ENCODE measurements around the gene MAP1A. TPM values are rescaled to one million over a fixed set of nuclear protein-coding genes. Genes with fewer than 3 reads are reported as not detected.
"Not testable (repeated sequence)": the region's sequence is repeated elsewhere in the genome, so short reads cannot be mapped to it uniquely, and the experiment has no call there.

MAP1A gene
- total RNA-seq, 2 experiments from 2014 or later = 1.3 TPM

DNA sequence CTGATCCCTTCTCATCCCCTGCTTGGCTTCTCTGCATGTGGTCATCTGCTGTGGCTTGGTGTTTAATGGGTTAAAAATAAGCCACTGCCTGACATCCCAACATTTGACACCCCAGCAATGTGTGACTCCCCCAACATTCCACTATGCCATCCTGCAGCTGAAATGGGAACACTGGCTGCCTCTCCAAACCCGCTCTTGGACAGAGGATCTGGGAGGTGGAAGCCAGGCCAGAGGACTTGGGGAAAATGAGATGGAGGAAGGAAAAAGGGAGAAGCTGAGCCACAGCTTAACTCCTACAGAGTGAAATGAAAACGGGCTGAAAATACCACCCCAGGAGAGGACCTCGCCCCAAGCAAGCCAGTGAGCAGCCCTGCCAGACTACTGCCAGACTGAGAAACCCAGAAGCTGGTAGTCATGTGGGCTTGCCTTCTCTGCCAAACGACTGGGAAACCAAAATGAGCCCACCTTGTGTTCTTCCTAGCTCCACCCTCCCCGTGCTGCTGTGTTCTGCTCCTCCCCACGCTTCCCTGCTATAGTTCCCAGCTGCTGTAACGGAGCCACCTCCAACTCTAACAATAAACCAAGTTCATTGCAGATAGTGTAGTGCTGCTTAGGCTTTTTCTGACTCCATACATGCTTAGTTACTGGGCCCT, 13.7 kb downstream of the MAP1A start:
- no peaks in the 10 kb centered on the region for H3K27me3 Mint-ChIP-seq
- no peaks in the 10 kb centered on the region for H3K4me1 Mint-ChIP-seq
- DNase-seq = no peak
- no peak for ATAC-seq
- intact Hi-C loops (cut with DNase I, micrococcal nuclease) = no loop called here
- POLR2A ChIA-PET = no interaction called here
- H3K36me3 Mint-ChIP-seq (ENCODE audit: low read depth) = no peaks in the 10 kb centered on the region
- CTCF ChIA-PET = no interaction called here
- H3K4me3 Mint-ChIP-seq = no peak overlapping the region
- no peak overlapping the region for H3K27ac Mint-ChIP-seq
- H3K9me3 Mint-ChIP-seq (ENCODE audit: low read depth) = no peaks in the 10 kb centered on the region

DNA sequence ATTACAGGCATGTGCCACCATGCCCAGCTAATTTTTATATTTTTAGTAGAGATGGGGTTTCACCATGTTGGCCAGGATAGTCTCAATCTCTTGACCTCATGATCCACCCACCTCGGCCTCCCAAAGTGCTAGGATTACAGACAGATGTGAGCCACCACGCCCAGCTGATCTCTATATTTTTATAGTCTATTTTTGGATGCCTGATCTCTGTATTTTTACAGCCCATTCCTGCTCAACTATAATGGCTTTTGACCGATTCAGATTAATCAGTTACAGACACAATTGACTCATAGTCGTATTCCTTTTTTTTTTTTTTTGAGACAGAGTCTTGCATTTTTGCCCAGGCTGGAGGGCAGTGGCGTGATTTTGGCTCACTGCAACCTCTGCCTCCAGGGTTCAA, 15.4 kb downstream of the MAP1A start:
- H3K4me1 Mint-ChIP-seq; H3K27me3 Mint-ChIP-seq; H3K9me3 Mint-ChIP-seq (ENCODE audit: low read depth); CTCF ChIA-PET; H3K36me3 Mint-ChIP-seq (ENCODE audit: low read depth); intact Hi-C loops (cut with DNase I, micrococcal nuclease); ATAC-seq; H3K4me3 Mint-ChIP-seq; H3K27ac Mint-ChIP-seq; POLR2A ChIA-PET; DNase-seq: not testable (repeated sequence)

DNA sequence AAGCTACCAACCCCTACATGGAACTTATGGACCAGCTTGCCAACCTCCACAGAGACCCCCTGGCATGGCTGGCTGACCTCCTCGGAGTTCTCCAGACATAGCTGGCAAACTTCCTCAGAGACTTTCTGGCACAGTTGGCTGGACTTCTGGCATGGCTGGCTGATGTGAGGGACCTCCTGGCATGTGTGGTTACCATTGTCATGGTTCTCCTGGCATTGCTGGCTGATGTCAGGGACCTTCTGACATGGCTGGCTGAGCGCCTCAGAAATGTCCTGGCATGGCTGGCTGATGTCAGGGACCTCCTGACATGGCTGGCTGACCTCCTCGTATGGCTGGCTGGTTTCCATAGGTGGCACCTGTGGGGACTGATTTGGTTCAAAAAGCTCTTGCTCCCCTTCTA, 17.5 kb downstream of the MAP1A start:
- POLR2A ChIA-PET = no interaction called here
- no peak for DNase-seq
- H3K27me3 Mint-ChIP-seq = no peaks in the 10 kb centered on the region

DNA sequence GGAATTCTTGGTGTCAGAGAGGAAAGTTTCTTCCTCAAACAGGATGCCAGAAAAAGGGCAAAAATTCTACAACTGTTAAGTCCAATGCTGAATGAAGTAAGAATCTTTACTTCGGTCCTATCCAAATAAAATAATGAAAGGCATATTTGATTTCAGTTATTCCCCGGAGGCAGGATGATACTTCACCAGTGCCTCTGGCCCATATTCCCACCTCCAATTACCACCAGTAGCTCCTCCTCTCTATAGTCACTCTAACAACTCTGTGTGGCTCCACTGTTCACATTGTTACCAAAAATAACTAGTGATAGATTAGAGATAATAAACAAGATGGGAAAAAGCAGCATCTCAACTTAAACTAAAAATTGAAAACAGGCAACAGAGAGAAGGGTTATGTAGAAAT, 20.7 kb downstream of the MAP1A start:
- CTCF ChIA-PET = no interaction called here
- no peaks in the 10 kb centered on the region for H3K9me3 Mint-ChIP-seq (ENCODE audit: low read depth)
- POLR2A ChIA-PET = no interaction called here
- H3K36me3 Mint-ChIP-seq (ENCODE audit: low read depth) = no peaks in the 10 kb centered on the region
- no peaks in the 10 kb centered on the region for H3K27me3 Mint-ChIP-seq
- intact Hi-C loops (cut with DNase I, micrococcal nuclease) = no loop called here
- ATAC-seq (no peak), DNase-seq (no peak)
- no peak overlapping the region for H3K27ac Mint-ChIP-seq
- H3K4me3 Mint-ChIP-seq = no peak overlapping the region
- peaks cover 4% of the 10 kb centered on the region for H3K4me1 Mint-ChIP-seq

More for the DNA sequence above, 17.5 kb downstream of the MAP1A start:
- Mint-ChIP-seq H3K27ac (no peak overlapping the region), H3K36me3 (ENCODE audit: low read depth) (no peaks in the 10 kb centered on the region), H3K4me3 (no peak overlapping the region), H3K4me1 (no peaks in the 10 kb centered on the region), H3K9me3 (ENCODE audit: low read depth) (no peaks in the 10 kb centered on the region)
- intact Hi-C loops (cut with DNase I, micrococcal nuclease) = no loop called here
- CTCF ChIA-PET = no interaction called here
- no peak for ATAC-seq

DNA sequence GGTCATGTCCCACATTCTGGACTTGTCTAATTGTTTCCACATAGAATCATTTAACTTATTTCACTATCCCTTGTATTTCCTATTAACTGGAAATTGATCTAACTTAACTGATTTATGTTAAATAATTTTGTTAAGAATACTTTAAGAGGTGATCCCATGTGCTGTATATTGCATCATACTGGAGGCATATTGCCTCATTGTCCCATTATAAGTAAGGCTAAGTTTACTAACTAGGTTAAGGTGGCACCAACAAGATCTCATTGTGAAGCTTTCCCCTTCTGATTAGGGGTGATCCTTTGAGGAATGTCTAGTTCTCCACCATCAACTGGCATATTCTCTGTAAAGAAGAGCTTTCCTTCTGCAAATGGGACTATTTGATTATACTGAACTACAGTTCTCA, 24.4 kb downstream of the MAP1A start:
- intact Hi-C loops (cut with DNase I, micrococcal nuclease) = no loop called here
- ChIA-PET POLR2A (no interaction called here), CTCF (no interaction called here)
- DNase-seq (no peak), ATAC-seq (no peak)
- H3K36me3 Mint-ChIP-seq (ENCODE audit: low read depth) = peaks cover 1% of the 10 kb centered on the region
- H3K4me1 Mint-ChIP-seq = peaks cover 4% of the 10 kb centered on the region
- H3K9me3 Mint-ChIP-seq (ENCODE audit: low read depth) = no peaks in the 10 kb centered on the region
- peak overlapping the region; percentile 47 for H3K27ac Mint-ChIP-seq
- no peak overlapping the region for H3K4me3 Mint-ChIP-seq
- H3K27me3 Mint-ChIP-seq = no peaks in the 10 kb centered on the region

DNA sequence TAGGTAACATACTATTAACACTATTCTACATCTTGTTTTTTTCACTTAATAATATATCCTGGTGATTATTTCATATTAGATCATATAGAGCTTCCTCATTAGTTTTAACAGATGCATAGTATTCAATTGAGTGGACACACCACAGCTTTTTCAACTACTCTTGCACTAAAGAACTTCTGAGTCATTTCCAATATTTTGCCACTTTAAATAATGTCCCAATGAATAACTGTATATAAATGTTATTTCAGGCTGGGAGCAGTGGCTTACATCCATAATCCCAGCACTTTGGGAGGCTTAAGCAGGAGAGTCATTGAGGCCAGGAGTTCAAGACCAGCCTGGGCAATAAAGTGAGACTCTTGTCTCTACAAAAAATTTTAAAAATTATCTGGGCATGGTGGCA, 26.9 kb downstream of the MAP1A start:
- ChIA-PET POLR2A (no interaction called here), CTCF (no interaction called here)
- no peaks in the 10 kb centered on the region for H3K9me3 Mint-ChIP-seq (ENCODE audit: low read depth)
- H3K4me3 Mint-ChIP-seq = no peak overlapping the region
- no peak for ATAC-seq
- H3K27ac Mint-ChIP-seq = no peak overlapping the region
- H3K4me1 Mint-ChIP-seq = peaks cover 4% of the 10 kb centered on the region
- H3K36me3 Mint-ChIP-seq (ENCODE audit: low read depth) = peaks cover 7% of the 10 kb centered on the region
- intact Hi-C loops (cut with DNase I, micrococcal nuclease) = no loop called here
- H3K27me3 Mint-ChIP-seq = no peaks in the 10 kb centered on the region
- DNase-seq = no peak

DNA sequence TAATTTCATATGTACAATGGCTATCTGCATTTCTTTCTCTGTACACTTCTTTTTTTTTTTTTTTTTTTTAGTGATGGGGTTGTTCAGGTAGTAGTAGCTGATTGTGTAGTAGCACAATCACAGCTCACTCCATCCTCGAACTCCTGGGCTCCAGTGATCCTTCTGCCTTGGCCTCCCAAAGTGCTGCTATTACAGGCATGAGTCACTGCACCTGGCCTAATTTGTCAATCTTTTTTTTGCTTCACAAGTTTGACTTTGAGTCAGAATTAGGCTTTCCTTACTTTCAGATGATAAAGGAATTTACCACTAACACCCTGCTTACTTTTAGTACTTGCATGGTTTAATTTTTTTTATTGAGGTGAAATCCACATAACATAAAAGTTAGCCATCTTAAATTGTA, 28.0 kb downstream of the MAP1A start:
- DNase-seq (no peak), ATAC-seq (no peak)
- Mint-ChIP-seq H3K4me1 (peaks cover 4% of the 10 kb centered on the region), H3K4me3 (no peak overlapping the region), H3K27ac (no peak overlapping the region), H3K27me3 (no peaks in the 10 kb centered on the region), H3K9me3 (ENCODE audit: low read depth) (no peaks in the 10 kb centered on the region), H3K36me3 (ENCODE audit: low read depth) (peaks cover 7% of the 10 kb centered on the region)
- ChIA-PET CTCF (no interaction called here), POLR2A (no interaction called here)
- intact Hi-C loops (cut with DNase I, micrococcal nuclease) = no loop called here

DNA sequence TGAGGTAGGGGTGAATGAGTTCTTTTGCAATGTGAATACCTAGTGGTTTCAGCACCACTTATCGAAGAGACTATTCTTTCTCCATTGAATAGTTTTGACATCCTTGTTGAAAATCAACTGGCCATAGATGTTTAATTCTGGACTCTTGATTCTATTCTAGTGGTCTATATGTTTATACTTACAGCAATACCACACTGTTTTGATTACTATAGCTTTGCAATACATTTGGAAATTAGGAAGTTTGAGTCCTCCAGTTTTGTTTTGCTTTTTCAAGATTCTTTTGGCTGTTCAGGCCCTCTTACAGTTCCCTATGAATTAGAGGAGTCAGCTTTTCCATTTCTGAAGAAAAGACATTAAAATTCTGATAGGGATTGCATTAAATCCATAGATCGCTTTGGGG, 30.1 kb downstream of the MAP1A start:
- no peaks in the 10 kb centered on the region for H3K4me1 Mint-ChIP-seq
- DNase-seq (no peak), ATAC-seq (no peak)
- no peak overlapping the region for H3K27ac Mint-ChIP-seq
- CTCF ChIA-PET = no interaction called here
- no peaks in the 10 kb centered on the region for H3K9me3 Mint-ChIP-seq (ENCODE audit: low read depth)
- intact Hi-C loops (cut with DNase I, micrococcal nuclease) = no loop called here
- H3K4me3 Mint-ChIP-seq = no peak overlapping the region
- H3K27me3 Mint-ChIP-seq = no peaks in the 10 kb centered on the region
- peaks cover 10% of the 10 kb centered on the region for H3K36me3 Mint-ChIP-seq (ENCODE audit: low read depth)
- POLR2A ChIA-PET = interaction anchor here (0.7 kb wide), 1 partner anchor 27 kb away, joined by 5 read pairs; no protein-coding TSS in a partner anchor

DNA sequence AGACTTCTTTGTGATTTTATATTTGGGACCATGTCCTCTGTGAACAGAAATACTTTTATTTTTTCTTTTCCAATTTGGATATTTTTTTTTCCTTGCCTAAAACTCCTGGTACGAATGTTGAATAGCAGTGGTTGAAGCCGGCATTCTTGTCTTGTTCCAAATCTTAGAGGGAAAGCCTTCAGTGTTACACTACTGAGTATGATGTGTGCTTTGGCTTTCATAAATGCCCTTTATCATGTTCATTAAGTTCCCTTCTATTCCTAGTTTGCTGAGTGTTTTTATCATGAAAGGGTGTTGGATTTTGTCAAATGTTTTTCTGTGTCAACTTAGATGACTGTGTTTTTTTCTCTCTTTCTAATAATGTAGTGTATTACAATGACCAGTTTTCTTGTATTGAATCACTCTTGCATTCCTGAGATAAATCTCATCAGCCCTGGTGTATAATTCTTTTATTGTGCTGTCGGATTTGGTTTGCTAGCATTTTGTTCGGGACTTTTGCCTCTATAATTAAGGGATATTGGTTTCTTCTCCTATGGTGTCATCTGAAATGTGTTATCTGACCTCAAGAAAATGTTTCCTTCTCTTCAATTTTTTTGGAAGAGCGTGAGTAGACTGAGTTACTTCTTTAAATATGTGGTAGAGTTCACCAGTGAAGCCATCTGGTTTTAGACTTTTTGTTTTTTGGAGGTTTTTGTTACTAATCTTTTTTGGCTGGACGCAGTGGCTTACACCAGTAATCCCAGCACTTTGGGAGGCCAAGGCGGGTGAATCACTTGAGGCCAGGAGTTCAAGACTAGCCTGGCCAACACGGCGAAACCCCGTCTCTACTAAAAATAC, 33.3 kb downstream of the MAP1A start:
- Mint-ChIP-seq H3K4me3 (no peak overlapping the region), H3K27me3 (no peaks in the 10 kb centered on the region), H3K27ac (no peak overlapping the region), H3K9me3 (ENCODE audit: low read depth) (no peaks in the 10 kb centered on the region), H3K36me3 (ENCODE audit: low read depth) (peaks cover 11% of the 10 kb centered on the region), H3K4me1 (no peaks in the 10 kb centered on the region)
- POLR2A ChIA-PET = no interaction called here
- CTCF ChIA-PET = no interaction called here
- DNase-seq (no peak), ATAC-seq (no peak)
- intact Hi-C loops (cut with DNase I, micrococcal nuclease) = no loop called here

DNA sequence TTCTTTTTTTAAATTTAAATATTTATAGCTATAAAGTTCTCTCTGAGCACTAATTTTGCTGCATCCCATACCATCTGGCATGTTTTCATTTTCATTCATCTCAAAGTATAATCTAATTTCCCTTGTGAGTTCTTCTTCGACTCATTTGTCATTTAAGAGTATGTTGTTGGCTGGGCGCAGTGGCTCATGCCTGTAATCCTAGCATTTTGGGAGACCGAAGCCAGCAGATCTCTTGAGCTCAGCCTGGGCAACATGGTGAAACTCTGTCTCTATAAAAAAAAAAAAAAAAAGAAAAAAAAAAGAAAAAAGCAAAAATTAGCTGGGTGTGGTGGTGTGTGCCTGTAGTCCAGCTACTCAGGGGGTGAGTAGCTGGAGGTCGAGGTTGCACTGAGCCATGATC, 34.8 kb downstream of the MAP1A start:
- CTCF ChIA-PET = interaction anchor here (0.8 kb wide), 1 partner anchor 24 kb away, joined by 3 read pairs; no protein-coding TSS in a partner anchor
- H3K36me3 Mint-ChIP-seq (ENCODE audit: low read depth) = peaks cover 13% of the 10 kb centered on the region
- POLR2A ChIA-PET = no interaction called here

DNA sequence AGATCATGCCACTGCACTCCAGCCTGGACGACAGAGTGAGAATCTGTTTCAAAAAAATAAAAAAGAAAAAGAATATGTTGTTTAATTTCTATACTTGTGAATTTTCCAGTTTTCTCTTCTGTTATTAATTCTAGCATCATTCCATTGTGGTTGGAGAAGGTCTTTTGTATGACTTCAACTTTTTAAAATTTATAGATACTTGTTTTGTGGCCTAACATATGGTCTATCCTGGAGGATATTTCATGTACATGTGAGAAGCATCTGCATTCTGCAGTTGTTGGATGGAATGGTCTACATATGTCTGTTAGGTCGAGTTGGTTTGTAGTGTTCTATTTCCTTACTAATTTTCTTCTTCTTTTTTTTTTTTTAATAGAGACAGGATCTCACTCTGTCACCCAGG, 35.6 kb downstream of the MAP1A start:
- H3K27ac Mint-ChIP-seq = no peak overlapping the region
- H3K4me1 Mint-ChIP-seq = no peaks in the 10 kb centered on the region
- no peaks in the 10 kb centered on the region for H3K9me3 Mint-ChIP-seq (ENCODE audit: low read depth)
- intact Hi-C loops (cut with DNase I, micrococcal nuclease) = no loop called here
- ChIA-PET CTCF (no interaction called here), POLR2A (no interaction called here)
- H3K4me3 Mint-ChIP-seq = no peak overlapping the region
- DNase-seq = no peak
- peaks cover 10% of the 10 kb centered on the region for H3K36me3 Mint-ChIP-seq (ENCODE audit: low read depth)
- ATAC-seq = no peak
- no peaks in the 10 kb centered on the region for H3K27me3 Mint-ChIP-seq

More for the DNA sequence above, 34.8 kb downstream of the MAP1A start:
- intact Hi-C loops (cut with DNase I, micrococcal nuclease) = no loop called here
- no peaks in the 10 kb centered on the region for H3K9me3 Mint-ChIP-seq (ENCODE audit: low read depth)
- ATAC-seq (no peak), DNase-seq (no peak)
- no peak overlapping the region for H3K27ac Mint-ChIP-seq
- no peaks in the 10 kb centered on the region for H3K27me3 Mint-ChIP-seq
- H3K4me1 Mint-ChIP-seq = no peaks in the 10 kb centered on the region
- no peak overlapping the region for H3K4me3 Mint-ChIP-seq

DNA sequence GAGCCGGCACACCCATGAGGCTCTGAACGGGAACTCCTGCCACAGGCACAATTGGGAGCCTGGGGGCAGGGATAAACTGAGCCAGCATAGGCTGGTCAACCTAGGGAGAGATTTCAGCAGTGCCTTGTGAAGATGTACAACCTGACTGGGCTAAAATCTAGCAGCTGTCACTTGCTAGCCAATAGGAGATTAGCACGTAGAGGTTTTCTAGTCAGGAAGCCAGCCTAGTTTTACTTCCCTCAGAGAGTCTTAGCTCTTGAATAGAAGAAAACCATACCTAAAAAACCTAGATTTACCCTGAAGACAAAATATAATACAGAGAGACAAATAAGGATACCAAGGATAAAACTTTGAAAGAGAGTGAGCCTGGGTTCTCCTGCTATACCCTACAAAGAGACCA, 45.3 kb downstream of the MAP1A start:
- DNase-seq; H3K4me3 Mint-ChIP-seq; H3K36me3 Mint-ChIP-seq (ENCODE audit: low read depth); intact Hi-C loops (cut with DNase I, micrococcal nuclease); H3K27ac Mint-ChIP-seq; H3K4me1 Mint-ChIP-seq; ATAC-seq; H3K27me3 Mint-ChIP-seq; POLR2A ChIA-PET; CTCF ChIA-PET; H3K9me3 Mint-ChIP-seq (ENCODE audit: low read depth): not testable (repeated sequence)

Data from activated CD4-positive, alpha-beta T cell treated with anti-CD3 and anti-CD28 coated beads for 36 hours (primary cell).